Neuronal stem cell (in vitro differentiated cells): Measurements from ENCODE around the gene RAB34.
A peak's percentile ranks its signal among the peaks of the same experiment; 100 is the strongest.
"Not testable (repeated sequence)": the region's sequence is repeated elsewhere in the genome, so short reads cannot be mapped to it uniquely, and the experiment has no call there.

ENCODE experiments used
- DNase-seq: peaks from one replicate; pipeline ENCODE4 v3.0.0-alpha.2; 2013; ENCODE audit warnings: low spot score
- H2AFZ ChIP-seq: one replicate; pipeline ENCODE4 v1.6.1; 2013; ENCODE audit warnings: mild to moderate bottlenecking, low read length, inconsistent platforms
- H2AK5ac ChIP-seq: 2 replicates; pipeline ENCODE4 v1.6.1; 2013; ENCODE audit warnings: low read depth, mild to moderate bottlenecking, inconsistent platforms, low read length, moderate library complexity, mixed read lengths
- H2BK120ac ChIP-seq: 2 replicates; pipeline ENCODE4 v1.6.1; 2013; ENCODE audit warnings: low read depth, mild to moderate bottlenecking, inconsistent platforms, low read length, moderate library complexity, mixed read lengths
- H2BK12ac ChIP-seq: one replicate; pipeline ENCODE4 v1.6.1; 2013; ENCODE audit warnings: low read length, inconsistent platforms
- H2BK15ac ChIP-seq: 2 replicates; pipeline ENCODE4 v1.6.1; 2013; ENCODE audit warnings: mild to moderate bottlenecking, low read length, inconsistent platforms, mixed read lengths
- H2BK5ac ChIP-seq: one replicate; pipeline ENCODE4 v1.6.1; 2013; ENCODE audit warnings: inconsistent platforms, mild to moderate bottlenecking, low read length, moderate library complexity
- H3K14ac ChIP-seq: one replicate; pipeline ENCODE4 v1.6.1; 2013; ENCODE audit warnings: low read length, inconsistent platforms
- H3K18ac ChIP-seq: 2 replicates; pipeline ENCODE4 v1.6.1; 2013; ENCODE audit warnings: low read length, inconsistent platforms
- H3K23ac ChIP-seq: 2 replicates; pipeline ENCODE4 v1.6.1; 2013; ENCODE audit warnings: low read depth, mild to moderate bottlenecking, mixed read lengths, low read length, inconsistent platforms; ENCODE audit not compliant: poor library complexity
- H3K27ac ChIP-seq: replicated peaks from 3 replicates; pipeline ENCODE4 v1.5.1; 2013; ENCODE audit warnings: low read length, inconsistent platforms
- H3K27me3 ChIP-seq, 3 experiments: 2 replicates each; pipeline ENCODE4 v1.6.1; 2013; ENCODE audit warnings: low read length in 3 of 3, mild to moderate bottlenecking in 2 of 3, inconsistent platforms in 1 of 3, low read depth in 1 of 3, mixed read lengths in 1 of 3, moderate library complexity in 1 of 3; ENCODE audit not compliant: control insufficient read depth in 3 of 3, insufficient read depth in 3 of 3
- H3K36me3 ChIP-seq, 2 donors: replicated peaks in 1 of 2; 2 replicates each; pipeline ENCODE4 v1.6.1; 2013; ENCODE audit warnings: low read length in 2 of 2; ENCODE audit not compliant: control insufficient read depth in 2 of 2, insufficient read depth in 2 of 2
- H3K4ac ChIP-seq: 2 replicates; pipeline ENCODE4 v1.6.1; 2013; ENCODE audit warnings: inconsistent platforms, mild to moderate bottlenecking, low read length, moderate library complexity
- H3K4me1 ChIP-seq, 2 donors: 1 replicate in 1 of 2; 2 replicates in 1 of 2; pipeline ENCODE4 v1.6.1; 2013; ENCODE audit warnings: low read length in 2 of 2, low read depth in 1 of 2; ENCODE audit not compliant: control insufficient read depth in 2 of 2, insufficient read depth in 1 of 2
- H3K4me2 ChIP-seq: one replicate; pipeline ENCODE4 v1.6.1; 2013; ENCODE audit warnings: mild to moderate bottlenecking, low read length, inconsistent platforms; ENCODE audit not compliant: insufficient read depth, poor library complexity, severe bottlenecking
- H3K4me3 ChIP-seq, 2 donors: 2 replicates each; pipeline ENCODE4 v1.5.1; 2013; ENCODE audit warnings: low read length in 2 of 2, mild to moderate bottlenecking in 2 of 2, inconsistent platforms in 1 of 2, moderate library complexity in 1 of 2
- H3K79me1 ChIP-seq: one replicate; pipeline ENCODE4 v1.6.1; 2013; ENCODE audit warnings: low read depth, mild to moderate bottlenecking, inconsistent platforms, low read length, moderate library complexity
- H3K9ac ChIP-seq: one replicate; pipeline ENCODE4 v1.6.1; 2013; ENCODE audit warnings: mild to moderate bottlenecking, low read depth, low read length, inconsistent platforms; ENCODE audit not compliant: poor library complexity
- H3K9me3 ChIP-seq, 2 donors: replicated peaks in 1 of 2; 2 replicates each; pipeline versions ENCODE3 to v1.6.1; 2013; ENCODE audit warnings: low read length in 2 of 2, mild to moderate bottlenecking in 2 of 2, inconsistent platforms in 1 of 2, low read depth in 1 of 2, mixed read lengths in 1 of 2, moderate library complexity in 1 of 2; ENCODE audit not compliant: control insufficient read depth in 2 of 2, insufficient read depth in 1 of 2
- H4K8ac ChIP-seq: one replicate; pipeline ENCODE4 v1.6.1; 2013; ENCODE audit warnings: low read depth, mild to moderate bottlenecking, inconsistent platforms, low read length, moderate library complexity
- H4K91ac ChIP-seq: one replicate; pipeline ENCODE4 v1.6.1; 2013; ENCODE audit warnings: low read length, low read depth, mild to moderate bottlenecking, inconsistent platforms; ENCODE audit not compliant: poor library complexity
- WGBS, 2 donors: extraction: QIAGEN DNeasy Blood & Tissue Kit; methylation state at CpG; one replicate each; pipeline ENCODE4 v1.1.7; 2013; ENCODE audit warnings: missing lambda C conversion rate in 2 of 2, mixed read lengths in 1 of 2; ENCODE audit not compliant: insufficient read length in 2 of 2, insufficient replicate concordance in 1 of 2; ENCODE audit errors: extremely low coverage in 2 of 2; 5-methylcytosine and 5-hydroxymethylcytosine counted together

Gene RAB34

DNA sequence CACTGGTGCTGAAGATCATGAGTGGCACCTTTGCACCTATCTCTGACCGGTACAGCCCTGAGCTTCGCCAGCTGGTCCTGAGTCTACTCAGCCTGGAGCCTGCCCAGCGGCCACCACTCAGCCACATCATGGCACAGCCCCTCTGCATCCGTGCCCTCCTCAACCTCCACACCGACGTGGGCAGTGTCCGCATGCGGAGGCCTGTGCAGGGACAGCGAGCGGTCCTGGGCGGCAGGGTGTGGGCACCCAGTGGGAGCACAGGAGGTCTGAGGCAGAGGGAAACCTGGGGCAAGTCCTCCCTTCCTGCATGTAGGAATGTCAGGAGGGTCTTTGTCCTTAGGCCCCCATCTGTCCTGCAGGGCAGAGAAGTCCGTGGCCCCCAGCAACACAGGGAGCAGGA, 19.6 kb upstream of the RAB34 start:
- Histone ChIP-seq H3K9ac (no peak overlapping the region), H3K14ac (peak overlapping the region; percentile 73), H4K91ac (peak overlapping the region; percentile 77), H2BK120ac (no peak overlapping the region), H3K4ac (peak overlapping the region; percentile 23), H2BK5ac (peak overlapping the region; percentile 54), H3K18ac (peak overlapping the region; percentile 46), H3K9me3 (peaks cover 3 to 9% of the 10 kb centered on the region in 2 donors), H2BK15ac (no peak overlapping the region), H4K8ac (peak overlapping the region; percentile 26), H3K4me1 (no peaks in the 10 kb centered on the region), H3K23ac (peak overlapping the region; percentile 62), H3K79me1 (no peaks in the 10 kb centered on the region), H2AFZ (no peak overlapping the region), H3K27ac (no peak overlapping the region), H3K27me3 (no peaks in the 10 kb centered on the region), H3K36me3 (peaks cover 9 to 57% of the 10 kb centered on the region in 2 donors), H3K4me2 (no peak overlapping the region), H2BK12ac (no peak overlapping the region), H3K4me3 (peak overlapping the region in 1 of 2 donors; percentile 65), H2AK5ac (peak overlapping the region; percentile 83)
- DNase-seq, result no peak
- no CpG with 5 or more reads among the region's 12 CpGs for WGBS, 2 donors

DNA sequence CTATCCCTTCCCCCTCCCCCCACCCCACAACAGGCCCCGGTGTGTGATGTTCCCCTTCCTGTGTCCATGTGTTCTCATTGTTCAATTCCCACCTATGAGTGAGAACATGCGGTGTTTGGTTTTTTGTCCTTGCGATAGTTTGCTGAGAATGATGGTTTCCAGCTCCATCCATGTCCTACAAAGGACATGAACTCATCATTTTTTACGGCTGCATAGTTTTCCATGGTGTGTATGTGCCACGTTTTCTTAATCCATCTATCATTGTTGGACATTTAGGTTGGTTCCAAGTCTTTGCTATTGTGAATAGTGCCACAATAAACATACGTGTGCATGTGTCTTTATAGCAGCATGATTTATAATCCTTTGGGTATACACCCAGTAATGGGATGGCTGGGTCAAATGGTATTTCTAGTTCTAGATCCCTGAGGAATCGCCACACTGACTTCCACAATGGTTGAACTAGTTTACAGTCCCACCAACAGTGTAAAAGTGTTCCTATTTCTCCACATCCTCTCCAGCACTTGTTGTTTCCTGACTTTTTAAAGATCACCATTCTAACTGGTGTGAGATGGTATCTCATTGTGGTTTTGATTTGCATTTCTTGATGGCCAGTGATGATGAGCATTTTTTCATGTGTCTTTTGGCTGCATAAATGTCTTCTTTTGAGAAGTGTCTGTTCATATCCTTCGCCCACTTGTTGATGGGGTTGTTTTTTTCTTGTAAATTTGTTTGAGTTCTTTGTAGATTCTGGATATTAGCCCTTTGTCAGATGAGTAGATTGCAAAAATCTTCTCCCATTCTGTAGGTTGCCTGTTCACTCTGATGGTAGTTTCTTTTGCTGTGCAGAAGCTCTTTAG, 18.5 kb upstream of the RAB34 start:
- H3K9ac ChIP-seq, H3K9me3 ChIP-seq, H3K4ac ChIP-seq, H3K4me1 ChIP-seq, H2AFZ ChIP-seq, H2BK5ac ChIP-seq, H2BK120ac ChIP-seq, DNase-seq, H3K4me2 ChIP-seq, H2BK15ac ChIP-seq, H4K8ac ChIP-seq, H3K27me3 ChIP-seq, H2BK12ac ChIP-seq, H3K23ac ChIP-seq, H4K91ac ChIP-seq, H3K27ac ChIP-seq, H3K79me1 ChIP-seq, H2AK5ac ChIP-seq, H3K18ac ChIP-seq, H3K4me3 ChIP-seq, H3K14ac ChIP-seq: not testable (repeated sequence)
- peaks cover 9 to 49% of the 10 kb centered on the region in 2 donors for H3K36me3 ChIP-seq
- WGBS, 2 donors, result no CpG with 5 or more reads among the region's 8 CpGs

DNA sequence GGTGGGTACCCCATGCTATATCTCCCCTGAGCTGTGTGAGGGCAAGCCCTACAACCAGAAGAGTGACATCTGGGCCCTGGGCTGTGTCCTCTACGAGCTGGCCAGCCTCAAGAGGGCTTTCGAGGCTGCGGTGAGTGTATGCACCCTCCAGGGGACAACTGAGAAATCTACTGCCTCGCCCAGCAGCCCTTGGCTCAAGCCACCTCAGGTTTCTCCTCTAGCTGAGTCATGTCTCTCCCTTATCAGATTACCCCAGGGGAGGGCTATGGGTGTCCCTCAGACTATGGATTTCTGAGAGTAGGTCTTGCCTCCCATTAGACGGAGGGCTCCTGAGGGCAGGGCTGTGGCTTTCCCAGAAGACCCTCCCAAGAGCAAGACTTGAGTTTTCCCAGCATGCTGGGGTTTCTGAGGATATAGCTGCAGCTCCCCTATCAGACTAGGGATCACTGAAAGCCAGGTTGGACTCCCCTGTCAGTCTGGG, 17.6 kb upstream of the RAB34 start:
- Histone ChIP-seq H2BK5ac (no peak overlapping the region), H2AK5ac (no peak overlapping the region), H3K14ac (no peak overlapping the region)

DNA sequence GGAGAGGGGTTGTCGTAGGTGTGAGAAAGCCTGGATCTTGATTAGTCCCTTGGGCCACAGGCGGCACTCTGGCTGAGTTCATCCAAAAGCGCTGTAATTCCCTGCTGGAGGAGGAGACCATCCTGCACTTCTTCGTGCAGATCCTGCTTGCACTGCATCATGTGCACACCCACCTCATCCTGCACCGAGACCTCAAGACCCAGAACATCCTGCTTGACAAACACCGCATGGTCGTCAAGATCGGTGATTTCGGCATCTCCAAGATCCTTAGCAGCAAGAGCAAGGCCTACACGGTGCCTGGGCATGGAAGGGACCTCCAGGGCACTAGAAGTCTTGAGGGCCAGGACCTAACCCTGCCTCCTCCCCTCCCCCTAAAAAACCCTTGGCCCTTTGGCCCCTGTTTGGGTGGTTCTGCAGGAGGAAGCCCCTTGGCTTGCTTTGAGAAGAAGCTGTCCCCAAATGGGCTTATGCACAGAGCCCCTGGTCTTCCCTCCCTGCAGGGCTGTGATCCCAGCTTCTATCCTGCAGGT, 17.1 kb upstream of the RAB34 start:
- no peak overlapping the region for H3K4ac ChIP-seq
- no peak overlapping the region for H3K14ac ChIP-seq
- no peaks in the 10 kb centered on the region for H3K27me3 ChIP-seq
- H2BK120ac ChIP-seq, result no peak overlapping the region
- no peaks in the 10 kb centered on the region for H3K4me1 ChIP-seq
- no CpG with 5 or more reads among the region's 10 CpGs for WGBS, 2 donors
- no peak overlapping the region for H2BK15ac ChIP-seq
- H3K9me3 ChIP-seq, result peaks cover 0 to 3% of the 10 kb centered on the region in 2 donors
- H2AFZ ChIP-seq, result no peak overlapping the region
- no peak overlapping the region for H4K8ac ChIP-seq
- H4K91ac ChIP-seq, result no peak overlapping the region
- no peak for DNase-seq
- H3K4me3 ChIP-seq, result no peak overlapping the region
- no peak overlapping the region for H3K27ac ChIP-seq
- H3K4me2 ChIP-seq, result no peak overlapping the region
- no peak overlapping the region for H2BK5ac ChIP-seq
- H2BK12ac ChIP-seq, result no peak overlapping the region
- H3K9ac ChIP-seq, result no peak overlapping the region
- no peak overlapping the region for H2AK5ac ChIP-seq
- no peak overlapping the region for H3K23ac ChIP-seq
- H3K18ac ChIP-seq, result no peak overlapping the region
- H3K79me1 ChIP-seq, result no peaks in the 10 kb centered on the region
- H3K36me3 ChIP-seq, result peaks cover 9 to 40% of the 10 kb centered on the region in 2 donors

More for the DNA sequence above, 17.6 kb upstream of the RAB34 start:
- peaks cover 0 to 3% of the 10 kb centered on the region in 2 donors for H3K9me3 ChIP-seq
- no peaks in the 10 kb centered on the region for H3K79me1 ChIP-seq
- H3K23ac ChIP-seq, result peak overlapping the region; percentile 83
- no peak overlapping the region for H3K27ac ChIP-seq
- no peak overlapping the region for H2AFZ ChIP-seq
- no CpG with 5 or more reads among the region's 5 CpGs for WGBS, 2 donors
- no peak overlapping the region for H3K9ac ChIP-seq
- no peak overlapping the region for H3K18ac ChIP-seq
- no peaks in the 10 kb centered on the region for H3K27me3 ChIP-seq
- no peak overlapping the region for H3K4ac ChIP-seq
- no peak overlapping the region for H2BK120ac ChIP-seq
- no peak overlapping the region for H4K91ac ChIP-seq
- H3K4me1 ChIP-seq, result no peaks in the 10 kb centered on the region
- H2BK15ac ChIP-seq, result no peak overlapping the region
- H3K36me3 ChIP-seq, result peaks cover 9 to 42% of the 10 kb centered on the region in 2 donors
- no peak overlapping the region for H4K8ac ChIP-seq
- no peak overlapping the region for H2BK12ac ChIP-seq
- peak overlapping the region in 1 of 2 donors; percentile 40 for H3K4me3 ChIP-seq
- H3K4me2 ChIP-seq, result no peak overlapping the region
- no peak for DNase-seq
